HPDE6-E6E7 (cell line): ENCODE results near the gene NANP.

Experiments used
- DNase-seq: peaks from one replicate; pipeline ENCODE4 v3.0.0; 2011; ENCODE audit warnings: missing footprints; ENCODE audit errors: extremely low spot score

Gene NANP

DNA sequence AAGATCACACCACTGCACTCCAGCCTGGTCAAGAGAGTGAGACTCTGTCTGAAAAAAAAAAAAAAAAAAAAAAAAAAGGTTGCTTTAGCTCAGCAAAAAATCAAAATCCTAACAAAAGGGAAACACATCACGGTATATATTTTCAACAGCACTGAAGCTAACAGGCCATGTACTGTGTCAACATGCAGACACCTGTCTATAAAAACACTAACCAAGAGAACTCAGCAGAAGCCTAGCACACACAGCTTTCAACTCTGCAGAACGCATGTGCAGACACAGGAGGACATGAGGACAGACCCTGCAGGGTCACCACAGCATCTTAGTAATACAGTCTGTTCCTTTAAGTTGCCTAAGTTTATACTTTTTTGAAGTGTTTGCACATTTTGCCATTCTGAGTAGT, 52.0 kb downstream of the NANP start:
- DNase-seq: no peak

GRCh38 chr20:25571240-25571639, 52.6 kb downstream of the NANP start:
- no peak for DNase-seq

- DNase-seq: no peak
Observed at GRCh38 chr20:25570148-25570530, 53.7 kb downstream of the NANP start.

GRCh38 chr20:25567286-25567685, 56.5 kb downstream of the NANP start:
- DNase-seq: no peak

GRCh38 chr20:25566821-25567220, 57.0 kb downstream of the NANP start:
- no peak for DNase-seq

DNA sequence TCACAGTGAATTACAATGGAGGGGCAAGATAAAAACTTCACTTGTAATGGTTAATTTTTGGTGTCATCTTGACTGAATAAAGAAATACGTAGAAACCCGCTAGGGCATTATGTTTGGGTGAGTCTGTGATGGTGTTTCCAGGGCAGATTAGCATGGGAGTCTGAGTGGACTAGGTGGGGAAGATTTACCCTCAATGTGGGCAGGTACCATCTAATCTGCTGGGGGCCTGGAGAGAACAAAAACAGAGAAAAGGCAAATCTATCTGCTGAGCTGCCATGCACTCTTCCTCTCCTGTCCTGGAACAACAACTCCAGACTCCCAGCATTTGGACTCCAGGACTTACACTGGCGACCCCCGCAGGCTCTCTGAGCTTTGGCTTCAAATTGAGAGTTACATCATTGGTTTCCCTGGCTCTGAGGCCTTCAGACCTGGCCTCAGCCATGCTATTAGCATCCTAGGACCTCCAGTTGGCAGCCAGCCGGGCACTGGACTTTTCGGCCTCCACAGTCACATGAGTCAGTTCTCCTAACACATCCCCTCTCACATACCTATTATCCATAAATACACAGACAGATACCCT, 58.1 kb downstream of the NANP start:
- no peak for DNase-seq

GRCh38 chr20:25563876-25564275, 59.9 kb downstream of the NANP start:
- DNase-seq: no peak

DNA sequence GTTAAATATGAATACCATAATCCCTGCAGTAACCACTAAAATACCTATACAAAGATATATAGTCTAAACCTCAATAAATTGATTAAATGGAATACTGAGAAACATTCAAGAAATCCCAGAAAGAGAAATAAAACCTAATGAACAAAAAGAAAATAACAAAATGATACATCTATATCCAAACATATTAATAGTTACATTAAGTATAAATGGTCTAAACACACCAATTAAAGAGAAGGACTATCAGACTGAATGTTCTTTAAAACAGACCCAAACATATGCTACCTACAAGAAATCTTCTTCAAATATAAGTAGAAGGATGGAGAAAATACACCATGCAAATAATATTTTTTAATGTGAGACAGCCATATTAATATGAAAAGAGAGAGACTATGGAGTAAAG, 60.5 kb downstream of the NANP start:
- DNase-seq: no peak
